ENCODE measurements around the gene HOXA5.

Gene HOXA5

GRCh38 chr7:27170426-27171324, 27.2 kb upstream of the HOXA5 start:
- DNase-seq, result no peak

- DNase-seq, result no peak
Observed at GRCh38 chr7:27169658-27170425, 26.4 kb upstream of the HOXA5 start.

GRCh38 chr7:27168265-27168947, 24.9 kb upstream of the HOXA5 start:
- no peak for DNase-seq

GRCh38 chr7:27167916-27168264, 24.4 kb upstream of the HOXA5 start:
- DNase-seq, result no peak

- no peak for DNase-seq
Observed at GRCh38 chr7:27166531-27167505, 23.3 kb upstream of the HOXA5 start.

GRCh38 chr7:27165996-27166530, 22.6 kb upstream of the HOXA5 start:
- no peak for DNase-seq

GRCh38 chr7:27165089-27165995, 21.9 kb upstream of the HOXA5 start, which contains the start of gene HOXA9:
HOXA9 (minus strand) TSS chr7:27165537; CDS start chr7:27165457, 80 bp downstream.
- no peak for DNase-seq

GRCh38 chr7:27164367-27165088, 21.0 kb upstream of the HOXA5 start:
- DNase-seq, result no peak

GRCh38 chr7:27164045-27164366, 20.5 kb upstream of the HOXA5 start:
- no peak for DNase-seq

- no peak for DNase-seq
Observed at GRCh38 chr7:27163288-27164044, 20.0 kb upstream of the HOXA5 start.

- DNase-seq, result no peak
Observed at GRCh38 chr7:27162561-27163287, 19.2 kb upstream of the HOXA5 start.

- DNase-seq, result no peak
Observed at GRCh38 chr7:27161721-27162560, 18.5 kb upstream of the HOXA5 start.

GRCh38 chr7:27161214-27161720, 17.8 kb upstream of the HOXA5 start:
- DNase-seq, result no peak

- DNase-seq, result peak; percentile 82
Observed at GRCh38 chr7:27160546-27161213, 17.2 kb upstream of the HOXA5 start.

GRCh38 chr7:27160145-27160545, 16.7 kb upstream of the HOXA5 start:
- no peak for DNase-seq

GRCh38 chr7:27159266-27160144, 16.0 kb upstream of the HOXA5 start:
- no peak for DNase-seq

Measured in activated CD4-positive, alpha-beta T cell treated with anti-CD3 and anti-CD28 coated beads for 1 hour (primary cell).